Bronchial epithelial cell (primary cell): ENCODE measurements around the gene PPY. TPM values are rescaled to one million over a fixed set of nuclear protein-coding genes. Genes with fewer than 3 reads are reported as not detected.
A peak's percentile ranks its signal among the peaks of the same experiment; 100 is the strongest.
"Not testable (repeated sequence)": the region's sequence is repeated elsewhere in the genome, so short reads cannot be mapped to it uniquely, and the experiment has no call there.

Experiments
- DNase-seq: peaks from one replicate; pipeline ENCODE4 v3.0.0-alpha.2; 2010; ENCODE audit warnings: low read depth
- FAIRE-seq: peaks from 2 replicates; lab custom pipeline; 2011; peaks lifted over from hg19 to GRCh38; lab: Jason Lieb, UNC
- H3K27me3 ChIP-seq: 2 replicates; pipeline ENCODE4 v1.5.1; 2011; ENCODE audit warnings: low read length; ENCODE audit not compliant: control insufficient read depth, insufficient read depth
- H3K36me3 ChIP-seq: 2 replicates; pipeline ENCODE4 v1.5.1; 2011; ENCODE audit warnings: low read length; ENCODE audit not compliant: control insufficient read depth, insufficient read depth
- H3K4me3 ChIP-seq: 2 replicates; pipeline ENCODE4 v1.5.1; 2011; ENCODE audit warnings: mild to moderate bottlenecking, low read depth, low read length, control low read depth
- CTCF ChIP-seq: IDR thresholded peaks from 2 replicates; pipeline ENCODE4 v1.5.1; 2011; ENCODE audit warnings: mild to moderate bottlenecking, moderate library complexity, low read length, control low read depth, inconsistent platforms; ENCODE audit not compliant: insufficient read depth, severe bottlenecking
- total RNA-seq: library from RNA; depleted of rRNA; stranded (reverse); fragments of >200 nt; gene quantifications from 2 replicates; pipeline ENCODE4 v1.2.1, GENCODE V29; 2014

PPY gene
- total RNA-seq, 1 donor from 2014 or later, result not detected

DNA sequence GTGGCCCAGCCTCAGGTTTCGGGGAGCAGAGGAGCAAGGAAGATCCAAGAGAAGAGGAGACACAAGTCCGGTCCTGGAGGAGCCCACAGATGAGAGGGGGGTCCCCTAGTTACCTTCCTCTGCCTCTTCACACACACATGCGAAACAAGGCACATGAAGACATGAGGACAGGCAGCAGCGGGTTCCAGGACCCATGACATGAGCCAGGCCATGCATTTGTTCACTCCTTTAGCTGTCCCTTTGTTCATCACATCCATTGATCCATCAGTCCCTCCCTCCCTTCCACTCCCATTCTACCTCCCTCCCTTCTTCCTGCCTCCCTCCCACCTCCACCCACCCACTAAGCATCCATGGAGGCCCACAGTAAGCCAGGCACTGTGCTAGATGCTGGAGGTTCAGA is 9.4 kb downstream of the PPY start:
- TF ChIP-seq CTCF, result no peak
- DNase-seq, result no peak
- Histone ChIP-seq H3K36me3 (no peaks in the 10 kb centered on the region), H3K4me3 (no peak overlapping the region), H3K27me3 (no peaks in the 10 kb centered on the region)
- FAIRE-seq, result no peak

DNA sequence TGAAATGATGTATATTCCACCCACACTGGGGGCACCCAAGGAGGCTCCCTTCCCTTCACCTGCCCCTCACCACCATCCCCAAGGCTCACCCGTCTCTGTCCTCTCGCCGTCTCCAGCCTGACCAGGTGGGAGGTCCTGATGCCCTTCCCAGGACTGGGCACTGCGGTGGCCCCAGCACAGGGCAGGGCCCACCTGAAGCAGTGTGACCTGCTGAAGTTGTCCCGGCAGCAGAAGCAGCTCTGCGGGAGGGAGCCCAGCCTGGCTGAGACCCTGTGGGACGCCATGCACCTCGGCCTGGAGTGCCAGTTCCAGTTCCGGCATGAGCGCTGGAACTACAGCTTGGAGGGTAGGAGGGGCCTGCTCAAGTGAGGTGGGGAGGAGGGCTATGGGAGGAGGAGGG is 9.9 kb downstream of the PPY start:
- H3K27me3 ChIP-seq, result no peaks in the 10 kb centered on the region
- FAIRE-seq, result no peak
- TF ChIP-seq CTCF, result no peak
- no peak for DNase-seq
- no peaks in the 10 kb centered on the region for H3K36me3 ChIP-seq
- no peak overlapping the region for H3K4me3 ChIP-seq

GRCh38 chr17:43931062-43931571 is 11.2 kb downstream of the PPY start:
- Histone ChIP-seq H3K36me3 (no peaks in the 10 kb centered on the region), H3K27me3 (peaks cover 5% of the 10 kb centered on the region), H3K4me3 (no peak overlapping the region)
- no peak for DNase-seq
- no peak for TF ChIP-seq CTCF
- FAIRE-seq, result no peak

DNA sequence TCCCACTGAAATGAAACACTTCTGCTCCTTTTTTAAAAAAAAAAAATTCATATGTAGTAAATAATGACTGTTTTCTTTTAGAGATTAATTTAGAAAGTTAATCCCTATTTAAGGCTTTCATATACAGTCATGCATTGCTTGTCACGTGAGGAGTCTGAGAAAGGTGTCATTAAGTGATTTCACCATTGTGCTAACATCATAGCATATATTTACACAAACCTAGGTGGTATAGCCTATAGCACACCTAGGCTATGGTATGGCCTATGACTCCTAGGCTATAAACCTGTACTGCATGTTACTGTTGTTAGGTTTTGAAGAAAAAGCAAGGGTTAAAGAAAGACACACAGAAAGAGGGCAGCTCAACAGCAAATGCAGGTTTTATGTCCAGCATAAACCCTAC is 13.7 kb downstream of the PPY start:
- H3K27me3 ChIP-seq, result peaks cover 11% of the 10 kb centered on the region
- DNase-seq (no peak), FAIRE-seq (no peak)
- H3K36me3 ChIP-seq, result no peaks in the 10 kb centered on the region
- H3K4me3 ChIP-seq, result no peak overlapping the region
- no peak for TF ChIP-seq CTCF

- H3K27me3 ChIP-seq, result peaks cover 11% of the 10 kb centered on the region
- not testable (repeated sequence) for FAIRE-seq, DNase-seq, H3K4me3 ChIP-seq, H3K36me3 ChIP-seq
Observed at GRCh38 chr17:43927929-43928328, 14.3 kb downstream of the PPY start.

- FAIRE-seq, result no peak
- Histone ChIP-seq H3K4me3 (peak overlapping the region; percentile 8), H3K27me3 (peaks cover 11% of the 10 kb centered on the region)
Observed at GRCh38 chr17:43927060-43927864, 15.0 kb downstream of the PPY start.

More at GRCh38 chr17:43927060-43927864, 15.0 kb downstream of the PPY start:
- DNase-seq, result no peak
- no peaks in the 10 kb centered on the region for H3K36me3 ChIP-seq
- no peak for TF ChIP-seq CTCF
